OCI-LY1 (cell line): ENCODE measurements around the gene KIRREL3.

Source experiments
- H2AFZ ChIP-seq: fragments of 200-600 bp; sonication (generic), shearing (Covaris generic); 2 replicates; pipeline ENCODE4 v1.6.0; 2014; ENCODE audit warnings: antibody characterized with exemption, mild to moderate bottlenecking, low read length
- H3F3A ChIP-seq: fragments of 200-600 bp; sonication (generic), shearing (Covaris generic); 2 replicates; pipeline ENCODE4 v1.6.0; 2014; ENCODE audit warnings: mild to moderate bottlenecking, antibody characterized with exemption, low read length, moderate library complexity; ENCODE audit not compliant: insufficient read depth
- H3K27ac ChIP-seq: fragments of 200-600 bp; sonication (generic); 2 replicates; pipeline ENCODE4 v1.5.1; 2014; ENCODE audit warnings: low read length, mixed run types, mild to moderate bottlenecking, low read depth; ENCODE audit not compliant: poor library complexity, severe bottlenecking
- H3K27me3 ChIP-seq: fragments of 200-600 bp; sonication (generic); 2 replicates; pipeline ENCODE4 v1.6.0; 2014; ENCODE audit warnings: antibody characterized with exemption, mild to moderate bottlenecking, low read length, moderate library complexity; ENCODE audit not compliant: insufficient read depth
- H3K36me3 ChIP-seq: fragments of 200-600 bp; sonication (generic); 2 replicates; pipeline ENCODE4 v1.6.1; 2014; ENCODE audit warnings: mild to moderate bottlenecking, antibody characterized with exemption, low read length, moderate library complexity, mixed read lengths; ENCODE audit not compliant: insufficient read depth
- H3K4me1 ChIP-seq: fragments of 200-600 bp; sonication (generic); 2 replicates; pipeline ENCODE4 v1.5.1; 2014; ENCODE audit warnings: mild to moderate bottlenecking, low read length, moderate library complexity; ENCODE audit not compliant: insufficient read depth, severe bottlenecking
- H3K4me2 ChIP-seq: fragments of 200-600 bp; sonication (generic), shearing (Covaris generic); 2 replicates; pipeline ENCODE4 v1.6.1; 2014; ENCODE audit warnings: low read length
- H3K4me3 ChIP-seq: fragments of 200-600 bp; sonication (generic); 2 replicates; pipeline ENCODE4 v1.5.1; 2014; ENCODE audit warnings: low read length, low read depth, mild to moderate bottlenecking, mixed read lengths; ENCODE audit not compliant: poor library complexity, severe bottlenecking
- H3K79me2 ChIP-seq: fragments of 200-600 bp; shearing (Covaris generic); 2 replicates; pipeline ENCODE4 v1.6.1; 2016; ENCODE audit warnings: mixed run types, low read length, mixed read lengths; ENCODE audit not compliant: insufficient read depth
- H3K9ac ChIP-seq: fragments of 200-600 bp; sonication (generic), shearing (Covaris generic); 2 replicates; pipeline ENCODE4 v1.6.1; 2014; ENCODE audit warnings: mild to moderate bottlenecking, low read length, mixed read lengths
- H3K9me2 ChIP-seq: fragments of 200-600 bp; sonication (generic), shearing (Covaris generic); 2 replicates; pipeline ENCODE4 v1.6.1; 2014; ENCODE audit warnings: low read depth, mild to moderate bottlenecking, low read length, mixed read lengths
- H3K9me3 ChIP-seq: fragments of 200-600 bp; shearing (Covaris generic); 2 replicates; pipeline ENCODE4 v1.6.1; 2014; ENCODE audit warnings: low read length, mixed read lengths
- H4K20me1 ChIP-seq: fragments of 200-600 bp; sonication (generic), shearing (Covaris generic); 2 replicates; pipeline ENCODE4 v1.6.0; 2016; ENCODE audit warnings: mild to moderate bottlenecking, low read length; ENCODE audit not compliant: insufficient read depth
- CTCF ChIP-seq: fragments of 200-600 bp; sonication (generic), shearing (Covaris generic); IDR thresholded peaks from 2 replicates; pipeline ENCODE4 v1.5.1; 2017; ENCODE audit warnings: mild to moderate bottlenecking, antibody characterized with exemption, low read length, moderate library complexity, mixed read lengths
- EZH2 ChIP-seq: fragments of 200-600 bp; sonication (generic), shearing (Covaris generic); IDR thresholded peaks from 2 replicates; pipeline ENCODE4 v1.8.0; 2017; ENCODE audit warnings: borderline replicate concordance, mixed run types, mild to moderate bottlenecking, antibody characterized with exemption, low read length, moderate library complexity, mixed read lengths

The KIRREL3 gene

GRCh38 chr11:126710804-126711399 lies 289.7 kb downstream of the KIRREL3 start:
- H3K4me3 ChIP-seq = no peak overlapping the region
- no peak overlapping the region for H3K9ac ChIP-seq
- no peak overlapping the region for H2AFZ ChIP-seq
- H3K79me2 ChIP-seq = no peaks in the 10 kb centered on the region
- no peaks in the 10 kb centered on the region for H4K20me1 ChIP-seq
- TF ChIP-seq CTCF (no peak), EZH2 (no peak)
- no peaks in the 10 kb centered on the region for H3K9me2 ChIP-seq
- H3K27me3 ChIP-seq = no peaks in the 10 kb centered on the region
- H3K4me1 ChIP-seq = no peaks in the 10 kb centered on the region
- no peaks in the 10 kb centered on the region for H3K36me3 ChIP-seq
- H3K4me2 ChIP-seq = no peak overlapping the region
- no peaks in the 10 kb centered on the region for H3K9me3 ChIP-seq
- H3K27ac ChIP-seq = no peak overlapping the region
- H3F3A ChIP-seq = no peaks in the 10 kb centered on the region

- no peaks in the 10 kb centered on the region for H4K20me1 ChIP-seq
- H3K9me2 ChIP-seq = no peaks in the 10 kb centered on the region
- H3K79me2 ChIP-seq = no peaks in the 10 kb centered on the region
- H2AFZ ChIP-seq = no peak overlapping the region
- H3K4me3 ChIP-seq = no peak overlapping the region
- H3K27me3 ChIP-seq = no peaks in the 10 kb centered on the region
- H3K36me3 ChIP-seq = no peaks in the 10 kb centered on the region
- H3K27ac ChIP-seq = no peak overlapping the region
- H3K9ac ChIP-seq = no peak overlapping the region
- no peaks in the 10 kb centered on the region for H3F3A ChIP-seq
- H3K4me1 ChIP-seq = no peaks in the 10 kb centered on the region
- H3K4me2 ChIP-seq = no peak overlapping the region
- H3K9me3 ChIP-seq = no peaks in the 10 kb centered on the region
- TF ChIP-seq EZH2 (no peak), CTCF (no peak)
These were observed 293.1 kb downstream of the KIRREL3 start for GRCh38 chr11:126707498-126707897.

DNA sequence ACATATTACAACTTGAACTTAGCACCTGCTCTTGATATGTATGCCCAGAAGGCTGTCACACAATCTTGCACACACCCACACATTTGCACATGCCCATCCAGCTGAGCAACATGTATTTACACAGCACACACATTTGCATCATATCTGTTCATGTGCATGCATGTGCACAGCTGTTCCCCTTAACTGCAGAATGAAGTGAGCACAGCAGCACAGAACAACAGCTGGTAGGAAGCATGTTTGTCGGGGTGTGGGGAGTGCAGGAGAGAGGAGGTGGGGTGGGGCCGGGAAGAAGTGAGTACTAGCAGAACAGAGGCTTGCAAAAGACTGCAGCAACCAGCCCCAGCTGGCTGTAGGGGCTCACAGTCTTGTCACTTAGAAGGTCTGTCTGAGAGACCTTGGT lies 296.5 kb downstream of the KIRREL3 start:
- Histone ChIP-seq H3F3A (no peaks in the 10 kb centered on the region), H3K4me3 (no peak overlapping the region), H3K36me3 (no peaks in the 10 kb centered on the region), H3K9me3 (no peaks in the 10 kb centered on the region), H3K4me1 (no peaks in the 10 kb centered on the region), H4K20me1 (no peaks in the 10 kb centered on the region), H3K9me2 (no peaks in the 10 kb centered on the region), H3K27me3 (no peaks in the 10 kb centered on the region), H3K9ac (no peak overlapping the region), H2AFZ (no peak overlapping the region), H3K27ac (no peak overlapping the region), H3K4me2 (no peak overlapping the region), H3K79me2 (no peaks in the 10 kb centered on the region)
- no peak for TF ChIP-seq EZH2
- no peak for TF ChIP-seq CTCF
